ENCODE data around the gene MEGF6.

- no peak for TF ChIP-seq CTCF (IDR thresholded peaks at IDR 0.05; ENCODE audit: insufficient read depth, low read length)
- no peak for TF ChIP-seq REST (IDR thresholded peaks at IDR 0.05; ENCODE audit: insufficient replicate concordance, low read depth)
These were observed 167.0 kb downstream of the MEGF6 start for GRCh38 chr1:3444298-3444697.
